Stimulated activated CD4-positive, alpha-beta T cell treated with anti-CD3 and anti-CD28 coated beads, TNF-alpha, amount 100 ng/mL, for 48 hours (primary cell): Measurements from ENCODE around the gene CACNA2D2.

ENCODE experiments used
- DNase-seq, 3 donors: peaks; one replicate each; pipeline ENCODE4 v3.0.0-alpha.2; 2020; ENCODE audit warnings: low read depth in 3 of 3

CACNA2D2 gene

GRCh38 chr3:50395070-50395860 lies 108.2 kb downstream of the CACNA2D2 start:
- DNase-seq = no peak

- no peak for DNase-seq
Observed at GRCh38 chr3:50393061-50393460, 110.4 kb downstream of the CACNA2D2 start.

GRCh38 chr3:50392101-50392715 lies 111.2 kb downstream of the CACNA2D2 start:
- DNase-seq = no peak

- no peak for DNase-seq
Observed at GRCh38 chr3:50390508-50391224, 112.8 kb downstream of the CACNA2D2 start.

- DNase-seq = no peak
Observed at GRCh38 chr3:50389414-50389767, 114.0 kb downstream of the CACNA2D2 start.

- DNase-seq = no peak
Observed at GRCh38 chr3:50388720-50389413, 114.6 kb downstream of the CACNA2D2 start.

GRCh38 chr3:50388016-50388719 lies 115.3 kb downstream of the CACNA2D2 start:
- DNase-seq = no peak

- DNase-seq = no peak
Observed at GRCh38 chr3:50385754-50386153, 117.7 kb downstream of the CACNA2D2 start.

- no peak for DNase-seq
Observed at GRCh38 chr3:50383750-50384149, 119.7 kb downstream of the CACNA2D2 start.

- DNase-seq = no peak
Observed at GRCh38 chr3:50382722-50383121, 120.7 kb downstream of the CACNA2D2 start.

- no peak for DNase-seq
Observed at GRCh38 chr3:50381383-50381782, 122.1 kb downstream of the CACNA2D2 start.

GRCh38 chr3:50380405-50381085 lies 122.9 kb downstream of the CACNA2D2 start:
- no peak for DNase-seq

GRCh38 chr3:50378757-50379156 lies 124.7 kb downstream of the CACNA2D2 start:
- DNase-seq = no peak

- no peak for DNase-seq
Observed at GRCh38 chr3:50378024-50378423, 125.4 kb downstream of the CACNA2D2 start.

- no peak for DNase-seq
Observed at GRCh38 chr3:50375258-50375931, 128.0 kb downstream of the CACNA2D2 start.

GRCh38 chr3:50374363-50375257 lies 128.8 kb downstream of the CACNA2D2 start:
- no peak for DNase-seq

GRCh38 chr3:50373146-50374051 lies 130.0 kb downstream of the CACNA2D2 start:
- DNase-seq = no peak

- no peak for DNase-seq
Observed at GRCh38 chr3:50372349-50372748, 131.1 kb downstream of the CACNA2D2 start.
